ENCODE data around the gene KRT3.

KRT3 gene

GRCh38 chr12:52745554-52745953 lies 50.4 kb downstream of the KRT3 start:
- Histone ChIP-seq H3K9me3 (no peaks in the 10 kb centered on the region), H3K27me3 (peaks cover 31% of the 10 kb centered on the region), H3K4me3 (ENCODE audit: low read depth, low read length) (no peak overlapping the region), H3K36me3 (no peaks in the 10 kb centered on the region), H3K4me1 (no peaks in the 10 kb centered on the region)
- TF ChIP-seq CTCF (IDR thresholded peaks at IDR 0.05; ENCODE audit: low read depth, low read length), result no peak
- no peak for DNase-seq

- Histone ChIP-seq H3K36me3 (no peaks in the 10 kb centered on the region), H3K4me1 (no peaks in the 10 kb centered on the region), H3K9me3 (no peaks in the 10 kb centered on the region), H3K27me3 (peaks cover 28% of the 10 kb centered on the region), H3K4me3 (ENCODE audit: low read depth, low read length) (no peak overlapping the region)
- no peak for DNase-seq
- no peak for TF ChIP-seq CTCF (IDR thresholded peaks at IDR 0.05; ENCODE audit: low read depth, low read length)
These were observed 51.3 kb downstream of the KRT3 start for GRCh38 chr12:52744493-52745156.

DNA sequence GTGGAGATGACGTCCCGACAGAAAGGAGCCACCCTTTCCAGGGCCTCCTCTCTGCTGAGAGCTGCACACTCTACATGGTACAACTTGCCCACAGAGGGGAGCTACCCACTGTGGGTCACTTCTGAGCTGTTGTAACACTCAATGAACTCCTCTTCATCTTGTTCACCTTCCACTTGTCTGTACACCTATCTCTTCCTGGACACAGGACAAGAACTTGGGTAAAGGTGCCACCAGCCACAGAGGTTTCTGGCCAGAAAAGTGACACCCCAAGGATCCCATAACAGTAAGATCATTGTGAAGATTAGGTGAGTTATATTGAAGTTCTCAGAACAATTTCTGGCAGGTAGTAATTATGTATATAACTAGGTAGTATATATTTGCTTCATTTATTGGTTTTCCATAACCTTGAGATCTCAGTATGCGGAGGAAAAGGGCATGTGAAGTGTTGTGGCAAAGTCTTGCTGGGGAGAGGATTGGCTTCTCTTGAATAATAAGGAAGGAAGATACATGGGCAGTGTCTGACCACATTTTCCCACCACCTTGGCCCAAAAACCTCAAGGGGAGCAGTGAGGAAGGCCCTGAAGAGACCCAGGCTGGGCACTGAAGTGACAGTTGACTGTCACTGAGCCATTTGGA lies 53.0 kb downstream of the KRT3 start:
- no peaks in the 10 kb centered on the region for H3K36me3 ChIP-seq
- no peaks in the 10 kb centered on the region for H3K9me3 ChIP-seq
- no peaks in the 10 kb centered on the region for H3K4me1 ChIP-seq
- no peak for DNase-seq
- no peak overlapping the region for H3K4me3 ChIP-seq (ENCODE audit: low read depth, low read length)
- peaks cover 19% of the 10 kb centered on the region for H3K27me3 ChIP-seq
- no peak for TF ChIP-seq CTCF (IDR thresholded peaks at IDR 0.05; ENCODE audit: low read depth, low read length)

DNA sequence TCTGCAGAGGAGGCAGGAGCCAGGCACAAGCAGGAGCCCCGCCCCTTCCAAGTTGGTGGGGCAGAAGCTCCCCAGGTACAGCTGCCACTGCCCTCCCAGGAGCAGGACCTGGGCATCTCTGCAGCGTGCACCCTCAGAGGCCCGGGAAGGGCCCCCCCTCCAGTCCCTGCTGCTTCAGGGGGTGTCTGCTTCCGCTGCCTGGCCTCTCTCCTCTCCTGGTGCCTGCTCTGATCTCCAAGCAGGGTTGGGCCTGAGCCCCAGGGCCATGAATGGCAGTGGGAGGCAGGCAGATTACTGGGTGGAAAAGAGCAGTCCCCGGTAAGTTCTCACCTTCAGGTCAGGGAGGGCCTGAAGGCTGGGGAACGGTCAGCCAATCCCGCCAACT lies 53.7 kb downstream of the KRT3 start:
- H3K9me3 ChIP-seq, result no peaks in the 10 kb centered on the region
- no peak for DNase-seq
- H3K4me3 ChIP-seq (ENCODE audit: low read depth, low read length), result no peak overlapping the region
- peaks cover 19% of the 10 kb centered on the region for H3K27me3 ChIP-seq
- TF ChIP-seq CTCF (IDR thresholded peaks at IDR 0.05; ENCODE audit: low read depth, low read length), result no peak
- no peaks in the 10 kb centered on the region for H3K4me1 ChIP-seq
- H3K36me3 ChIP-seq, result no peaks in the 10 kb centered on the region

DNA sequence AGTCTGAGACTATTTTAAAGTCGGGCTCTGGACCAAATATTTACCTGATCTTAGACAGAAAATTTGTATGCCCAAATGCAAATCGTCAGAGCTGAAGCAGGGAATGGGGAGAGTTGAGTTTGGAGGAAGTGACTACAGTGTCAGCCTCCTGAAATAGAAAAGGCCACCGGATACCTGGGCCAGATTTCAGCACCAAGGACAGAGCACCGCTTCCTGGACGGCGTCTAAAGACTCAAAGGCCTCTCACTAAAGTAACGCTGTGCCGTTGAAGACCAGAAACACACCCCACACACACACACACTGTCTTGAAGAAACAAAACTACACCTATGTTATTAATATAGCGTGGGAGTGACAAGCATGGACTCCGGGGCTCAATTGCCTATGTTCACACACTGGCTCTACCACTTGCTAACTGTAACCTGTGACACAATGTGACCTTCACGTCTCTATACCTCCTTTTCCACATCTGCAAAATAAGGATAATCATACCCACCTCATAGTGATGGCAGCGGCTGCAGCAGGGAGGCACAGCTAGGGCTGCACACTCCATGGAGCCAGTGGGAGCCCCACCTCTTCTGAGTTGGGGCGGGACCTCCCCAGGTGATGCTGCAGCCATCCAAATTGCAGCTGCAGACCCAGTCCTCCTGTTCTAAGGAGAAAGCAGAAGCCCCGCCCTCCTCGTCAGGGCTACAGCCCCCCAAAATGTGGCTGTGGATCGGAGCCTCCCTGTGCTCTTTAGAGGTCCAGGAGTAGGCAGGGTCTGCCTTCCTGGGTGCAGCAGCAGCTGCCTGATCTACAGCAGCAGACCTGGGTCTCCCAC lies 54.3 kb downstream of the KRT3 start:
- Histone ChIP-seq H3K27me3 (peaks cover 19% of the 10 kb centered on the region), H3K4me3 (ENCODE audit: low read depth, low read length) (no peak overlapping the region), H3K36me3 (no peaks in the 10 kb centered on the region), H3K4me1 (no peaks in the 10 kb centered on the region), H3K9me3 (no peaks in the 10 kb centered on the region)
- TF ChIP-seq CTCF (IDR thresholded peaks at IDR 0.05; ENCODE audit: low read depth, low read length), result no peak
- DNase-seq, result no peak

DNA sequence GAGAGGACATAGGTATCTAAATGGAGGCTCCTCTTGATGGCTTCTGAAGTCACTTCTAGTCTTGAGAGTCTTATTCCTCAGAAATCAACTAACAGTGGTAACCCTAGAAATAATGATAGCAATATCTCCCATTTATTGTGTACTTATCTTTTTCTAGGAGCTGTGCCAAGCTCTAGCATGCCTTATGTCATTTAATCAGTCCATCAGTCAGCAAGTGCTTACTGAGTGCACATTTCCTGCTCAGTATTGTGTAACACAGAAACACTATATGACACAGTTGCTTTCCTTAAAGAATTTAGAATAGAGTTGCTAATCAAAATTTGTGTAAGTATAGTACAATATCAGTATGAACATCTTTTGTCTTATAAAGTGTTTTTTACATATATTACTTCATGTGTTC lies 55.3 kb downstream of the KRT3 start:
- no peak for TF ChIP-seq CTCF (IDR thresholded peaks at IDR 0.05; ENCODE audit: low read depth, low read length)
- H3K9me3 ChIP-seq, result no peaks in the 10 kb centered on the region
- peaks cover 16% of the 10 kb centered on the region for H3K27me3 ChIP-seq
- H3K4me1 ChIP-seq, result no peaks in the 10 kb centered on the region
- H3K36me3 ChIP-seq, result no peaks in the 10 kb centered on the region
- no peak for DNase-seq
- no peak overlapping the region for H3K4me3 ChIP-seq (ENCODE audit: low read depth, low read length)
